LNCAP (cell line): ENCODE measurements around the gene GLT8D1.

Source experiments
- TF ChIP-seq, protein P1 (sequence below): fragments of 450-650 bp; IDR thresholded peaks from 2 replicates; pipeline ENCODE4 v1.5.1; 2017; ENCODE audit warnings: mild to moderate bottlenecking

The GLT8D1 gene

DNA sequence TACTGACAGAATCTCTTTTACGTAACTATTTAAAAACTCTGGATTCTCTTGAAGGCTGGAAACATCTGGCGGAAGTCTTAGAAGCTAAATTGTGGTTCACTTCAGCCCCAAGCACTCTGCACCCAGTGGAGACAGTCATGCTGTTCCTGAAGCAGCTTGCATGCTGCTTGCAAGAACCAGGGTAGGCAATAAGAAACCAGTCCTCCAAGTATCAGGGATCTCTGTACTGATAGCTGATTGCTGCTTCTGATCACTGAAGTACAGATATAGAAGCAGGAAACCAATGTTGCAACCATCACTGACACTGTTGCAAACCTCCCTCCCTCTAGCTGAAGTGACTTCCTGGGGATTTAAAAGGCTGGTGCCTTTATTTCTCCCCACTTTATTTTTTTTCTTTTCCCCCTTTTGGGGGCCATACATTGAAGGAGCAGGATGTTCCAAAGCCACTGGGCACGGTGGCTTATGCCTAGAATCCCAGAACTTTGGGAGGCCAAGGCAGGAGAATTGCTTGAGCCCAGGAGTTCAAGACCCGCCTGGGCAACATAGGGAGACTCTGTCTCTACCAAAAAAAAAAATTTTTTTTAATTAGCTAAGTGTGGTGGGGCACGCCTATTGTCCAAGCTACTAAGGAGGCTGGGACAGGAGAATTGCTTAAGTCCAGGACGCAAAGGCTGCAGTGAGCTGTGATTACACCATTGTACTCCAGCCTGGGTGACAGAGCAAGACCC is 15.6 kb upstream of the GLT8D1 start:
- TF ChIP-seq, protein P1, sequence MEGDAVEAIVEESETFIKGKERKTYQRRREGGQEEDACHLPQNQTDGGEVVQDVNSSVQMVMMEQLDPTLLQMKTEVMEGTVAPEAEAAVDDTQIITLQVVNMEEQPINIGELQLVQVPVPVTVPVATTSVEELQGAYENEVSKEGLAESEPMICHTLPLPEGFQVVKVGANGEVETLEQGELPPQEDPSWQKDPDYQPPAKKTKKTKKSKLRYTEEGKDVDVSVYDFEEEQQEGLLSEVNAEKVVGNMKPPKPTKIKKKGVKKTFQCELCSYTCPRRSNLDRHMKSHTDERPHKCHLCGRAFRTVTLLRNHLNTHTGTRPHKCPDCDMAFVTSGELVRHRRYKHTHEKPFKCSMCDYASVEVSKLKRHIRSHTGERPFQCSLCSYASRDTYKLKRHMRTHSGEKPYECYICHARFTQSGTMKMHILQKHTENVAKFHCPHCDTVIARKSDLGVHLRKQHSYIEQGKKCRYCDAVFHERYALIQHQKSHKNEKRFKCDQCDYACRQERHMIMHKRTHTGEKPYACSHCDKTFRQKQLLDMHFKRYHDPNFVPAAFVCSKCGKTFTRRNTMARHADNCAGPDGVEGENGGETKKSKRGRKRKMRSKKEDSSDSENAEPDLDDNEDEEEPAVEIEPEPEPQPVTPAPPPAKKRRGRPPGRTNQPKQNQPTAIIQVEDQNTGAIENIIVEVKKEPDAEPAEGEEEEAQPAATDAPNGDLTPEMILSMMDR, result no peak

DNA sequence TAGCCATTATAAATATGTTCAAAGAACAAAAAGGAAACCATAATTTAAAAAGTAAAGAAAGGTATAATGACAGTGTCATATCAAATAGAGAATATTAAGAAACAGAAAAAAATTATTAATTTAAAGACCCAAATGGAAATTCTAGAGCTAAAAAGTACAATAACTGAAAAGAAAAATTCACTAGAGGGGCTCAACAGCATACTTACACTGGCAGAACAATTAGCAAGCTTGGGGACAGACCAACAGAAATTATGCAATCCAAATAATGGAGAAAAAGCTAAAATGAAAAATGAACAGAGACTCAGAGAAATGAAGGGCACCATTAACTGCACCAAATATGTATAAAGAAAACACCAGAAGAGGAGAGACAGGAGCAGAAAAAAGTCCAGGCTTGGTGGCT is 14.0 kb upstream of the GLT8D1 start:
- TF ChIP-seq, protein P1, result no peak

DNA sequence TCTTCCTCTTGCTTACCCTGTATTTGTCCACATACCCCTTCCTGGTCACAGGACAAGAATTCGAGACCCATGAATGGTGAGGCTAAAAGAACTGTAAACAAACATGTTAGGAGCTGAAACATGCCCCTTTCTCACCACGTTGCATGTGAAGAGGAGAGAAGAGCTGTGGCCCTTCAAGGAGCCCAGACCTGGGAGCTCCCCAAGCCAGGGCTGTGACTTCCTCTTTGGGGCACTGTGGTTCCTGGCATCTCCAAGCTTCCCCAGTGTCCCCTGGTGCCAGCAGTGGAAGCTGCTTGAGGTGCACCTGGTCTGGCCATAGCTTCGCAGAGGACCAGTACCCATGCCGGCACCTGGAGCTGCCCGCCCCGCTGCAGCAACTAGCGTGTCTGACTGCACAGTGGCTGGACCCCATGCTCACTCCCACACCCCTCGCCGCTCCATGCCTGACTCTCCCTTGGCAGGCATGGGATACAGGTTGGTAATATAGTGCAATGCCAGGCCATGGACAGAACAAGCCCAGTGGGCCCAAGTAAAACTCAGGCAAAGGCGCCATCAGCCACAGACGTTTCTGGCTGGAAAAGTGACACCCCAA is 10.2 kb upstream of the GLT8D1 start:
- TF ChIP-seq, protein P1, result no peak

DNA sequence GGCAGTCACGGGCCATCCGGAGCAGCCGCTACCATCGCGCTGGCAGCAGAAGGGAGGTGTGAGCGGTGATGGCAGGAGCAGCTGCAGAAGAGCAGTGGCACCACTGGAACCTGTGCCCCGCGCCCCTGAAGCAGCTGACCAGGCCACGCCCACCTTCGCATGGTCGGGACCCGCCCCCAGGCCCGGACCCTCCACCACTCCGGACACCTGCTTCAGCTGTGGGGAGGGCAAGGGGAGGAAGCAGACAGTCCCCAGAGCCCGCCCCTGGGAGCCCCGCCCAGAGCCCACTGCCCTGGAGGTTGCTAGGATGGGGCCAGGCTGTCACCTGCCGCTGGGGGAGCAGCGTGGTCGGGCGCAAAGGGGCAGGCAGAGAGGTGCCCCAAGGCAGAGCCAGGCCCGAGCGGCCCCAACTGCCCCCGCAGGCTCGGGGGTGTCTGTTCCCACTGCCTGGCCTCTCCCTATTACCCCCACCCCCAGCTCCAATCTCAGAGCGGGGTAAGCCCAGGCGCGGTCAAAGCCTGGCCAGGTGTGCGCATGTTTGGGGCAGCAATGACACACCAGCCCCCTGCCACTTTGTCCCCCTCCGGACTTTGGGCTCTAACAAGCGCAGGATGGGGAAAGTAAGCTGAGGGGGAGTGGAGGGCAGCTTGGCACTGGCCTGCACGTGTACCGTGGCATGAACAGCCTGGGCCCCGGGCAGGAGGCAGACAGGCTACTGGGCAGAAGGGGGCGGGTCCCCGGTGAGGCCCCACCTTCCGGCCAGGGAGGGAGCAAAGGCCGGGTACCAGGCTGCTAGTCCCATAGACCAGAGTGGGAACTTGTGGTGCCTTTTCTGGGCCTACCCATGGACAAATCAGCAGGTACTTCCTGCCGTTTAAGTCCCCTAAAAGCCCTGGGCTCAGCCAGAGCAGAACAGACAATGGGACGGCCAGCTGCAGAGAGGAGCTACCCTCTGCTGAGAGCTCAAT is 9.0 kb upstream of the GLT8D1 start:
- TF ChIP-seq, protein P1, result no peak

DNA sequence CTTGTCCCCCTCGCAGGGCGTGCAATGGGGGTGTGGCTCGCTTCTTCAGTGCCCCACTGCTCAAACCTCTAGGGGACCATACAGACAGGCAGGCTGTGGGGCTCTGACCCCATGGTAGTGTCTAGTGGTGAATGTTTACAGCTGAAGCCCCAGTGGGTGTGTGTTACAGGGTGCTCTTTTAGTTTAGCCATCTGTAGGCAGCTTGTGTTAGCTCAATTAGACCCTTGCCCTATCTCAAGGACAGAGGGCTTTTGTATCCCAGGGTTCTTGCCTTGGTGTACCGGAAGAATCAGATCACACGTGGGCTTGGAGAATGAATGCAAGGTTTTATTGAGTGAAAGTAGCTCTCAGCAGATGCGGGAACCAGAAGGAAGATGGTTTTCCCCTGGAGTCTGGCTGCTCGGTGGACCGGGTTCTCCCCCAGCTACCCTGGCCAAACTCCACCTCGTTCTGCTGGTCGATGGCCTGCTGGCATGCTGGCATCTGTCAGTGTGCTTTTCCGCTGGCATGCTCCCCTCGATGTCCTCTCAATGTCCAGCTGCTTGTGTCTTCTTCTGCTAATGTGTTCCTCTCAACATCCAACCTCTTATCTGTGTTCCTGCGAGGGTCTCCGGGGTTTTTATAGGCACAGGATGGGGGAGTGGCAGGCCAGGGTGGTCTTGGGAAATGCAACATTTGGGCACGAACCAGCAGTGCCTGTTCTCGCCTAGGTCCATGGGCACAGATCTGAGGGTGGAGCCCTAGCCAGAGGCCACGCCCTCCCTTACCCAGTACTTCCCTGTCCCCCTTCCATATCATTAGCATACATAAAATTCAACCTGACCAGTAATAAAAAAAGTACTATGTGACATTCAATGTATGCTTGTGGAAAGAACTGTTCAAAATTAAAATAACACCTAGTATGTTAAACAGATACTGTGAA is 7.0 kb upstream of the GLT8D1 start:
- TF ChIP-seq, protein P1, result no peak

DNA sequence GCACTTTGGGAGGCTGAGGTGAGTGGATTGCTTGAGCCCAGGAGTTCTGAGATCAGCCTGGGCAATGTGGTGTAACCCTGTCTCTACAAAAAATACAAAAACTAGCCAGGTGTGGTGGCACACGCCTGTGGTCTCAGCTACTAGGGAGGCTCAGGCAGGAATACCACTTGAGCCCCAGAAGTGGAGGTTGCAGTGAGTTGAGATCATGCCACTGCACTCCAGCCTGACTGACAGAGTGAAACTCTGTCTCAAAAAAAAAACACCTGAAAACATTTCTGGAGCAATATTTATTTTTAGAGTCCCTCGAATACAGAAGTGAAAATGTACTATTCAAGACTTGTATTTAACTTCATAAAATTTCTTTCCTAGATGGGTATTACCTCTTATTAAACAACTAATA is 4.9 kb upstream of the GLT8D1 start:
- TF ChIP-seq, protein P1, result no peak

DNA sequence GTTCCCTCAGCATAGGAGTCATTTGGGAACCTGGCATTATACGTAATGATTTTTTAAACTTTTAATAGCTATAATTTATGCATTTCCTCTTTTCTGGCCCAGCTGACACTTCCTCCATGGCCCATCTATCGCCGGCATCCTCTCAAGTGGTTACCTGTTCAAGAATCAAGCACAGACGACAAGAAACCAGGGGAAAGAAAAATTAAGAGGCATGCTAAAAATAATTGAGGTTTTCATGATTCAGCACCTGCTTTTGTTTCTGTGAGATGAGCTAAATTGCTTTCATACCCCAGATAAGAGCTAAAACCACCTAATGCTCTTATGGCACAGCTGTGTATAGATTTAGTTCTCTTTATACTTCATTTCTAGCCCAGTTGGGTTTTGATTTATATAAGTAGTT is 2.0 kb upstream of the GLT8D1 start:
- TF ChIP-seq, protein P1, result no peak
